Upper lobe of left lung (tissue), 4 donors: ENCODE data around the gene SCNN1B.

ENCODE experiments used
- CTCF ChIP-seq, 6 experiments: fragments of 450-650 bp in 4 of 6; fragments of 200-600 bp in 2 of 6; sonication (generic) in 2 of 6; IDR thresholded peaks; one replicate each; pipeline ENCODE4 v1.5.1; 2016 to 2019; ENCODE audit warnings: antibody characterized with exemption in 6 of 6
- EP300 ChIP-seq, 4 donors: sonication (generic); formaldehyde crosslinking; IDR thresholded peaks; one replicate each; pipeline ENCODE4 v1.5.1; 2017; ENCODE audit warnings: antibody characterized with exemption in 4 of 4, control low read depth in 2 of 4
- POLR2AphosphoS5 ChIP-seq, 2 donors: sonication (generic); formaldehyde crosslinking; IDR thresholded peaks; one replicate each; pipeline ENCODE4 v1.5.1; 2017; ENCODE audit warnings: antibody characterized with exemption in 2 of 2

GRCh38 chr16:23283571-23283970 lies 18.5 kb upstream of the SCNN1B start:
- TF ChIP-seq POLR2AphosphoS5 (IDR thresholded peaks at IDR 0.05) = no peak
- TF ChIP-seq CTCF (IDR thresholded peaks at IDR 0.05) = no peak
- no peak for TF ChIP-seq EP300 (IDR thresholded peaks at IDR 0.05)
